ENCODE data around the gene KLHDC10.

GRCh38 chr7:130021105-130021834 is 49.1 kb upstream of the KLHDC10 start:
- TF ChIP-seq EZH2 (IDR thresholded peaks at IDR 0.05; ENCODE audit: borderline replicate concordance) (no peak), CTCF (IDR thresholded peaks at IDR 0.05; ENCODE audit: poor library complexity) (no peak), EZH2phosphoT487 (IDR thresholded peaks at IDR 0.05; ENCODE audit: low read depth, severe bottlenecking, unreplicated experiment) (no peak)
